GM21529 (cell line): Measurements from ENCODE around the gene ITGAD.

Experiments
- ATAC-seq: cut with Tn5 transposase; IDR thresholded peaks from one replicate; pipeline ENCODE4 v1.9.1; 2021; ENCODE audit not compliant: unreplicated experiment

The ITGAD gene

DNA sequence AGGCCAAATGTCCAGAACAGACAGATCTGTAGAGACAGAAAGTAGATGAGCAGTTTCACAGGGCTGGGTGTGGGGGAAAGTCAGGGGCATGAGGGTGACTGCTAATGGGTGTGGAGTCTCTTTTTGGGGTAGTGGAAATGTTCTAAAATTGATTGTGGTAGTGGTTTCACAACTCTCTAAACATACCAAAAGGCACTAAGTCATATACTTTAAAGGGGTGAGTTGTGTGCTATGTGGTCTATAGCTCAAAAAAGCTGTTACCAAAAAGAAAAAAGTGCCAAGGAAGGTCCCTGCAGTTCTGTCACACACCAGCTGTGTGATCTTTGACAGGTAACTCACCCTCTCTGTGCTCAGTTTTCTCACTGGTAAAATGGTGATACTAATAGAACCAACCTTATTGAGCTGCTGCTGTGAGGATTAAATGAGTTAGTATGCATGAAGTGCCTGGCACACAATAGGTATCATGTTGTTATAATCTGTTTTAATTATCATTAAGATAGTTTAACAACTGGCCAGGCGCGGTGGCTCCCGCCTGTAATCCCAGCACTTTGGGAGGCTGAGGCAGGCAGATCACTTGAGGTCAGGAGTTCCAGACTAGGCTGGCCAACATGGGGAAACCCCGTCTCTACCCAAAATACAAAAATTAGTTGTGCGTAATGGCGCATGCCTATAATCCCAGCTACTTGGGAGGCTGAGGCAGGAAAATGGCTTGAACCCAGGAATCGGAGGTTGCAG, 27.8 kb upstream of the ITGAD start:
- ATAC-seq, result peak; percentile 55

DNA sequence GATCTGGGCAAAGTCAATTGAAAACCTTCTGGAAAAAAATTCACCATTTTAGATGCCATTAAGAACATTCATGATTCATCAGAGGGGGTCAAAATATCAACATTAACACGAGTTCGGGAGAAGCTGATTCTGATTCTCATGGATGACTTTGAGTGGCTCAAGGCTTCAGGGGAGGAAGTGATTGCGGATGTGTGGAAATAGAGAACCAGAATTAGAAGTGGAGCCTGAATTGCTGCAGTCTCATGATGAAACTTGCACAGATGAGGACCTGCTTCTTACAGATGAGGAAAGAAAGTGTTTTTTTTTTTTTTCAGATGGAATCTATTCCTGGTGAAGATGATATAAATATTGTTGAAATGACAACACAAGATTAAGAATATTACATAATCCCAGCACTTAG, 25.3 kb upstream of the ITGAD start:
- no peak for ATAC-seq

GRCh38 chr16:31371008-31371407, 22.1 kb upstream of the ITGAD start:
- no peak for ATAC-seq

GRCh38 chr16:31371619-31372484, 21.3 kb upstream of the ITGAD start:
- no peak for ATAC-seq

DNA sequence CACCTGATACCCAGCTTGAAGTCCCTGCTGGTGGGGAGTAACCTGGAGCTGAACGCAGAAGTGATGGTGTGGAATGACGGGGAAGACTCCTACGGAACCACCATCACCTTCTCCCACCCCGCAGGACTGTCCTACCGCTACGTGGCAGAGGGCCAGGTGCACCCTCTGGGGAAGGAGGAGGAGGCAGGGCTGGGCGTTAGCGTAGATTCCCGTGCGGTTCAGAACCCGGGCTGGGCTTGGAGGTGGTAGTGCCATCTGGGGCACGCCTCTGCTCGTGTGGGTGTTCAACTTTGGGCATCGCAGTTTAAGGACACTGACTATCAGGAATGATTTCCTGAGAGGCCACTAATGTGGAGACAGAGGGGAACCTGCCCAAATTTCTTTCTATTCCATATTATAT, 19.9 kb upstream of the ITGAD start:
- no peak for ATAC-seq

DNA sequence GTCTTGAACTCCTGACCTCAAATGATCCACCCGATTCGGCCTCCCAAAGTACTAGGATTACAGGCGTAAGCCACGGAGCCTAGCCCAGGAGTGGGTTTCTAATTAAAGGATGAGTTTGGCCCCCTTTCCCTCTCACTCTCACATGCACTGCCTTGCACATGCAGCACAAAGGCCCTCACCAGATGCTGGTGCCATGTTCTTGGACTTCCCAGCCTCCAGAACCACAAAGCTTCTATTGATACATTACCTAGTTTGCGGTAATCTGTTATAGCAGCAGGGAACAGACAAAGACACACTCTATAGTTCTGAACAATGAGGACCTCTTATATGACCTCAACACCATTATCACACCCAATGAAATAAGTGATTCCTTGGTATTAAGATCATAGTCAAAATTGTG, 17.9 kb upstream of the ITGAD start:
- ATAC-seq, result no peak

GRCh38 chr16:31376705-31377104, 16.4 kb upstream of the ITGAD start:
- no peak for ATAC-seq

- ATAC-seq, result no peak
These were observed 15.8 kb upstream of the ITGAD start for GRCh38 chr16:31377210-31377903.

GRCh38 chr16:31380201-31380600, 12.9 kb upstream of the ITGAD start:
- no peak for ATAC-seq

DNA sequence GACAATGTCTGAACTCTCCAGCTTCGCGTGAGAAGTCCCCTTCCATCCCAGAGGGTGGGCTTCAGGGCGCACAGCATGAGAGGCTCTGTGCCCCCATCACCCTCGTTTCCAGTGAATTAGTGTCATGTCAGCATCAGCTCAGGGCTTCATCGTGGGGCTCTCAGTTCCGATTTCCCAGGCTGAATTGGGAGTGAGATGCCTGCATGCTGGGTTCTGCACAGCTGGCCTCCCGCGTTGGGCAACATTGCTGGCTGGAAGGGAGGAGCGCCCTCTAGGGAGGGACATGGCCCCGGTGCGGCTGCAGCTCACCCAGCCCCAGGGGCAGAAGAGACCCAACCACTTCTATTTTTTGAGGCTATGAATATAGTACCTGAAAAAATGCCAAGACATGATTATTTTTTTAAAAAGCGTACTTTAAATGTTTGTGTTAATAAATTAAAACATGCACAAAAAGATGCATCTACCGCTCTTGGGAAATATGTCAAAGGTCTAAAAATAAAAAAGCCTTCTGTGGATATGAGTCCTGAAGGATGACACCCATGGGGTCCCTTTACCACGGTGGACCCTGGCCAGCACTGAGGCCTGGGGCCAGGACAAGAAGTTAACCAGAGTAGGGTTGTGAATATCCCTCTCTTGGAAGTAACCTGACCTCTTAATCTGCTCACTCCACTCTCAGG, 10.5 kb upstream of the ITGAD start:
- no peak for ATAC-seq

GRCh38 chr16:31385680-31386079, 7.5 kb upstream of the ITGAD start:
- no peak for ATAC-seq

- no peak for ATAC-seq
These were observed 6.8 kb upstream of the ITGAD start for GRCh38 chr16:31386157-31386984.

DNA sequence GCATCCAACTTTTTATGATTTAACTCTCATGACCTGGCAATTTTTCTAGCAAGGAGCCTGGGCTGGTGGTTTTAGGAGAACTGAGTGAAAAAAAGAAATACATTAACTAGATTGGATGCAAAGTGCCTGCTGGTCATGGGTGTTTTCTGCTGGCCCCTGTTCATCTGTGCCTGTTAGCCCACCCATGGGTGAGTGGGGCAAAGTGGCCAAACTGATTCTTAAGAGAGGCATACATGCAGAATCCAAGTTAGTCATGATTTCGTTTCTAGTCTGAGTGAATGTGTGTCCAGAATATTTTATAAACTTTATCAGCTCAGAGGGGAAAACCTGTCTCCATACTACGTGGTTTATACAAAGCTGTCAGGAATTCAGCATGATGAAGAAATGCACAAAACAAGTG, 4.6 kb upstream of the ITGAD start:
- no peak for ATAC-seq

GRCh38 chr16:31390504-31391041, 2.6 kb upstream of the ITGAD start:
- no peak for ATAC-seq

DNA sequence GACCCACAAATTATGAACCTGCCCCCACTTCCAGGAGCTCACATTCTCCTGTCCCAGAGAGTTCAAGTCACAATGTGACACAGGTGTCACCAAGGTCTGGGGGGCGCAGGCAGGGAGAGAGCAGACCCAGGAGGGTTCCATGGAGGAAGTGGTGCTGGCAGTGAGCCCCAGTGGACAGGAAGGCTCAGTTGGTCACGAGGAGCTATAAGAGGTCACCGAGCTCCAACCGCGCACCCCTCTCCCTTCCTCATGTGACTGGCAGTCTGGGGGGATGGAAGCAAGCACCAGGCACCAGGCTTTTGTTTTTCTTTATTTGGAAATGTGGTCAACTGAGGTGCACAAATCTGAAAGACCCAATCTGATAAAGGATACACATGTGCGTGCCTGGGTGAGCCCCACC, 2.5 kb downstream of the ITGAD start:
- ATAC-seq, result no peak

DNA sequence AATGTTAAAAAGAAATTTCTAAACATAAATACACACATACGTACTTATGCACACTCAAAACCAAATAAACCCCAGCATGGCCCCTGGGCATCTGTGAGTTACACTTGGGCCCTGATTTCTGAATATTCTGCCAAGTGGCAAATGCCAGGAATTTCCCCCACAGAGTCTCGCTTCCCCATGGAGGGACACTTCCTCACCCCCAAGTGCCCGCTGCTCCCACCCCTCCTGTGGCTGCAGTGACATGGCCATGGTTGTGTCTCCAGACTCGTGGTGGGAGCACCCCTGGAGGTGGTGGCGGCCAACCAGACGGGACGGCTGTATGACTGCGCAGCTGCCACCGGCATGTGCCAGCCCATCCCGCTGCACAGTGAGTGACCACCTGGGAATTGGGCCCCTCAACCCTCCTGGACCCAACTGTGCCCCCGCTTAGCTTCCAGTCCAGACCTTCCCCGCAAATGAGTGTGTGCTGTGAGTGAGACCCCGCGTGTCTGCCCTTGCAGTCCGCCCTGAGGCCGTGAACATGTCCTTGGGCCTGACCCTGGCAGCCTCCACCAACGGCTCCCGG, 4.0 kb downstream of the ITGAD start:
- ATAC-seq, result no peak

DNA sequence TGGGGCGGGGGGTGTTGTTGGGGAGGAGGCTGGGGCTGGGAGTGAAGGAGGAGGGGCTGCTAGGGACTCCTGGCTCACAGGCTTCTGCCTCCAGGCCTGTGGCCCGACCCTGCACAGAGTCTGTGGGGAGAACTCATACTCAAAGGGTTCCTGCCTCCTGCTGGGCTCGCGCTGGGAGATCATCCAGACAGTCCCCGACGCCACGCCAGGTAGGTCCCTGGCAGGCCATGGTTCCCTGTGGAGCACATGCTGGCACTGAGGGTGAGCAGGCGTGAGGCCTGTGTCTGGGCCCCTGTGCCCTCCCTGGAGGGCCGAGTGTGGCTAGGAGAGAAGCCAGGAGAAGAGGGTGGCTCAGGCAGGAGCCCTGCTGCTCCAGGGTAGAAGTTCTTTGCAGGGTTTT, 4.6 kb downstream of the ITGAD start:
- ATAC-seq, result no peak

GRCh38 chr16:31400191-31400590, 7.1 kb downstream of the ITGAD start:
- no peak for ATAC-seq

- ATAC-seq, result no peak
These were observed 8.3 kb downstream of the ITGAD start for GRCh38 chr16:31401436-31401835.

DNA sequence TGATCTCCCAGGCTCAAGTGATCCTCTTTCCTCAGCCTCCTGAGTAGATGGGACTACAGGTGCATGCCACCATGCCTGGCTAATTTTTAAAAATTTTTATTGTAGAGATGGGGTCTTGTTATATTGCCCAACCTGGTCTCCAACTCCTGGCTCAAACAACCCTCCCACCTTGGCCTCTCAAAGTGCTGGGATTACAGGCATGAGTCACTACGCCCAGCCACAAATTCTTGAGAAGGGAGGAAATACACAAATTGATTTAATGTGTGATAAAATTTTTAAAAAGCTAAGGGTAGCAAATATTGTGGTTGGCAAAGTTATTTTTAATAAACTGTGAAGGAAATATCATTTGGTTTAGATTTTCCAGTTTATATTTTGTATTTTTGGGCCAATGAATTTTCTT, 9.6 kb downstream of the ITGAD start:
- no peak for ATAC-seq
